ENCODE measurements around the gene EDN2. TPM values are rescaled to one million over a fixed set of nuclear protein-coding genes. Genes with fewer than 3 reads are reported as not detected.

Gene EDN2
- total and polyA plus RNA-seq, 2 of the 8 experiments (the other 6 are each of a cell fraction or from before 2014, with no cell fraction given), result 0.32 to 0.39 TPM

GRCh38 chr1:41436281-41437010 is 48.0 kb downstream of the EDN2 start (continued):
- TF ChIP-seq KDM4A (IDR thresholded peaks at IDR 0.05; ENCODE audit: low read depth, low read length, severe bottlenecking), result no peak
- TF ChIP-seq CBX8 (IDR thresholded peaks at IDR 0.05; ENCODE audit: borderline replicate concordance, low read depth, low read length), result no peak
- TF ChIP-seq YY1 (IDR thresholded peaks at IDR 0.05; ENCODE audit: low read depth, low read length), result no peak
- TF ChIP-seq TAF7 (optimal IDR thresholded peaks at IDR 0.05; ENCODE audit: borderline replicate concordance, low read depth, low read length), result no peak
- TF ChIP-seq POLR2A (IDR thresholded peaks at IDR 0.05; ENCODE audit: control extremely low read depth in 1 of 2, low read depth in 2 of 2, low read length in 2 of 2), result no peak
